ENCODE results near the gene TMEM115. TPM values are rescaled to one million over a fixed set of nuclear protein-coding genes. Genes with fewer than 3 reads are reported as not detected.

Gene TMEM115
- total and polyA plus RNA-seq, 2 donors (not counting 3 experiments of a cell fraction or from before 2014, with no cell fraction given): 44.7 to 65.5 TPM

DNA sequence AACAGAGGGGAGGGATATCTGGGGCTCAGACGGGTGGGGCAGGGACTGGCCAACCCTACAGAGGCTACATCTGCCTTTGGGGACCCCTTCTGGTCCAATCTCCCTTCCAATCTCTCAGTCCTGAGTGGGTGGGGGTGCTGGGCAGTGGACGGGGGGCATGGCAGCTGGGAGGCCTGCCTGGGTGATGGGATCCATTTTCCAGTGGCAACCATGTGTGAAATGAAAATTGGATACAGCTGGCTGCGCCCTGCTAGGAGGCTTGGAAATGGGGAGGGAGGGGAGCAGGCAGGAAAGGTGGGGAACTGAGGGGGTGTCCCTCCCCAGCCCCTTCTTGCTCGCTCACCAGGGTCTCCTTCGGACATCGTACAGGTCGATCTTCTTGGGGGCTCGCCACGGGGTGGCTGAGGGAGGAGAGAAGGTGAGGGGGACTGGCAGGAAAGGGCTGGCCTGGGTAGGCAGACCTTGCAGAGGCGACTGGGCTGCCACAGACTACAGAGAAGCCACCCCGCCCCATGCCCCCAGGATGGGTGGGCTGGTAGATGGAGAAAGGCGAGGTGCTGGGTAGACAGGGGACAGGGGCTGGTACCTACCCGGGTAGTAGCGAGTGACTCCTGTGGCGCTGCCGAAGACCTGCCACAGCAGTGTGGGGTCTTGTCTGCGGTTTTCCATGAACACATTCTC, 21.2 kb upstream of the TMEM115 start:
- DNase-seq (ENCODE audit: low read depth, low spot score) (no peak), FAIRE-seq (no peak)
- H3K27ac ChIP-seq (ENCODE audit: insufficient read depth, low read depth, low read length): no peak overlapping the region
- intact Hi-C loops (cut with micrococcal nuclease) (no loop called here), dilution Hi-C loops (cut with MboI; ENCODE audit: extremely low pct_ligation_motif_present, low sequenced_read_pairs) (no loop called here)
- H3K36me3 ChIP-seq (ENCODE audit: control insufficient read depth in 2 of 2, extremely low read depth in 1 of 2, insufficient read depth in 2 of 2, low read length in 2 of 2): no peaks in the 10 kb centered on the region
- no peaks in the 10 kb centered on the region for H3K4me1 ChIP-seq (ENCODE audit: control insufficient read depth, extremely low read depth, insufficient read depth, low read length)
- BruUV-seq (replicated peaks): no TSS peak
- H3K4me3 ChIP-seq (replicated peaks in 1 of 3; ENCODE audit: insufficient read depth in 1 of 3, low read depth in 1 of 3, low read length in 3 of 3): no peak overlapping the region
- TF ChIP-seq EZH2 (IDR thresholded peaks at IDR 0.05; ENCODE audit: borderline replicate concordance, low read depth, low read length, severe bottlenecking) (no peak), JUN (IDR thresholded peaks at IDR 0.05; ENCODE audit: borderline replicate concordance, insufficient read depth, insufficient read length, low read depth) (no peak), MYC (IDR thresholded peaks at IDR 0.05; ENCODE audit: low read depth, low read length) (no peak), MAX (IDR thresholded peaks at IDR 0.05; ENCODE audit: insufficient read depth, insufficient read length) (no peak), POLR2A (IDR thresholded peaks at IDR 0.05; ENCODE audit: low read depth, low read length) (no peak), GATA2 (IDR thresholded peaks at IDR 0.05; ENCODE audit: insufficient read depth, insufficient read length, low read depth, low read length) (no peak), FOS (IDR thresholded peaks at IDR 0.05; ENCODE audit: borderline replicate concordance, insufficient read depth, low read length) (no peak), POLR2AphosphoS5 (IDR thresholded peaks at IDR 0.05; ENCODE audit: insufficient read depth, low read depth, low read length) (no peak)
- TF ChIP-seq, protein P1, sequence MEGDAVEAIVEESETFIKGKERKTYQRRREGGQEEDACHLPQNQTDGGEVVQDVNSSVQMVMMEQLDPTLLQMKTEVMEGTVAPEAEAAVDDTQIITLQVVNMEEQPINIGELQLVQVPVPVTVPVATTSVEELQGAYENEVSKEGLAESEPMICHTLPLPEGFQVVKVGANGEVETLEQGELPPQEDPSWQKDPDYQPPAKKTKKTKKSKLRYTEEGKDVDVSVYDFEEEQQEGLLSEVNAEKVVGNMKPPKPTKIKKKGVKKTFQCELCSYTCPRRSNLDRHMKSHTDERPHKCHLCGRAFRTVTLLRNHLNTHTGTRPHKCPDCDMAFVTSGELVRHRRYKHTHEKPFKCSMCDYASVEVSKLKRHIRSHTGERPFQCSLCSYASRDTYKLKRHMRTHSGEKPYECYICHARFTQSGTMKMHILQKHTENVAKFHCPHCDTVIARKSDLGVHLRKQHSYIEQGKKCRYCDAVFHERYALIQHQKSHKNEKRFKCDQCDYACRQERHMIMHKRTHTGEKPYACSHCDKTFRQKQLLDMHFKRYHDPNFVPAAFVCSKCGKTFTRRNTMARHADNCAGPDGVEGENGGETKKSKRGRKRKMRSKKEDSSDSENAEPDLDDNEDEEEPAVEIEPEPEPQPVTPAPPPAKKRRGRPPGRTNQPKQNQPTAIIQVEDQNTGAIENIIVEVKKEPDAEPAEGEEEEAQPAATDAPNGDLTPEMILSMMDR (IDR thresholded peaks at IDR 0.05; ENCODE audit: extremely low read depth in 1 of 2, insufficient read depth in 1 of 2, low read depth in 1 of 2, low read length in 2 of 2): no peak
- no peaks in the 10 kb centered on the region for H4K20me1 ChIP-seq (replicated peaks; ENCODE audit: control insufficient read depth, extremely low read depth, insufficient read depth, low read length)
- CTCF ChIA-PET: interaction anchor here (1.3 kb wide), 1 partner anchor 162 kb away, joined by 6 read pairs; no protein-coding TSS in a partner anchor
- no peaks in the 10 kb centered on the region for H3K9me1 ChIP-seq (replicated peaks; ENCODE audit: control insufficient read depth, extremely low read depth, insufficient read depth, low read length)
- H3K4me2 ChIP-seq (ENCODE audit: insufficient read depth, low read length): no peak overlapping the region
- H3K27me3 ChIP-seq (ENCODE audit: control insufficient read depth in 2 of 2, insufficient read depth in 2 of 2, low read length in 2 of 2): no peaks in the 10 kb centered on the region
- POLR2A ChIA-PET: no interaction called here
- no peaks in the 10 kb centered on the region for H3K79me2 ChIP-seq (ENCODE audit: control insufficient read depth, insufficient read depth, low read length)
- H2AFZ ChIP-seq (ENCODE audit: low read depth, low read length): no peak overlapping the region
- no peak overlapping the region for H3K9ac ChIP-seq (replicated peaks; ENCODE audit: extremely low read depth, insufficient read depth, low read length)
- no peaks in the 10 kb centered on the region for H3K9me3 ChIP-seq (replicated peaks; ENCODE audit: control insufficient read depth, insufficient read depth, low read length)
